HCT116 (cell line): ENCODE data around the gene MYH15. TPM values are rescaled to one million over a fixed set of nuclear protein-coding genes. Genes with fewer than 3 reads are reported as not detected.

Experiments
- ATAC-seq: fragments of 200-7000 bp; cut with Tn5 transposase; 2 replicates; pipeline ENCODE4 v1.9.1; 2020; ENCODE audit warnings: mild to moderate bottlenecking, moderate library complexity
- BruUV-seq: library from RNA; stranded (reverse); fragments of 400-500 nt; replicated peaks from 2 replicates; lab custom pipeline; 2021; lab: Mats Ljungman, UMichigan
- CTCF ChIA-PET: fragments of 300-600 bp; sonication (Branson Sonifier 250); formaldehyde crosslinking; loops from one replicate; lab custom pipeline; 2021; ENCODE audit warnings: antibody characterized with exemption; lab: Charles Lee
- POLR2A ChIA-PET: fragments of 300-600, 350-600 bp; sonication (Branson Sonifier 250); formaldehyde crosslinking; loops from one replicate; lab custom pipeline; 2021; ENCODE audit warnings: antibody characterized with exemption; lab: Charles Lee
- RAD21 ChIA-PET, 2 experiments: fragments of 300-600 bp; sonication (Branson Sonifier 250); formaldehyde crosslinking; loops; one replicate each; lab custom pipeline; 2023; ENCODE audit warnings: low total read pairs in 2 of 2; ENCODE audit not compliant: uncharacterized antibody in 2 of 2, unreplicated experiment in 2 of 2, low non-redundant PET in 1 of 2; lab: Charles Lee
- DNase-seq: peaks from one replicate; pipeline ENCODE4 v3.0.0-alpha.2; 2010; ENCODE audit warnings: low read depth, low spot score
- H2AFZ ChIP-seq: fragments of 200-600 bp; shearing (Covaris generic), sonication (generic); 2 replicates; pipeline ENCODE4 v1.6.1; 2017; ENCODE audit warnings: low read depth, mixed run types, mixed read lengths, antibody characterized with exemption, low read length; ENCODE audit not compliant: poor library complexity, severe bottlenecking
- H3K27ac ChIP-seq: 2 replicates; pipeline ENCODE4 v1.5.1; 2012; ENCODE audit warnings: low read depth, low read length
- H3K27me3 ChIP-seq: fragments of 200-600 bp; sonication (generic); 2 replicates; pipeline ENCODE4 v1.6.1; 2016; ENCODE audit warnings: mixed run types, low read length, mixed read lengths; ENCODE audit not compliant: insufficient read depth
- H3K36me3 ChIP-seq, 2 experiments: fragments of 200-500 bp in 1 of 2; fragments of 200-600 bp in 1 of 2; sonication (Bioruptor generic) in 1 of 2; sonication (generic) in 1 of 2; 2 replicates each; pipeline versions ENCODE4 v1.5.1 to v1.6.1; 2014 to 2016; ENCODE audit warnings: low read length in 2 of 2, inconsistent platforms in 1 of 2, mixed read lengths in 1 of 2, mixed run types in 1 of 2; ENCODE audit not compliant: insufficient read depth in 2 of 2, control insufficient read depth in 1 of 2
- H3K4me1 ChIP-seq, 2 experiments: fragments of 200-600 bp in 1 of 2; sonication (generic) in 1 of 2; 2 replicates each; pipeline versions ENCODE4 v1.5.1 to v1.6.1; 2012 to 2017; ENCODE audit warnings: low read length in 2 of 2, inconsistent platforms in 1 of 2, mild to moderate bottlenecking in 1 of 2, mixed read lengths in 1 of 2, mixed run types in 1 of 2, moderate library complexity in 1 of 2; ENCODE audit not compliant: insufficient read depth in 2 of 2, control insufficient read depth in 1 of 2
- H3K4me2 ChIP-seq: fragments of 200-600 bp; sonication (generic); 2 replicates; pipeline ENCODE4 v1.6.1; 2017; ENCODE audit warnings: mixed run types, low read length, mixed read lengths
- H3K4me3 ChIP-seq, 2 experiments: fragments of 200-600 bp in 1 of 2; sonication (generic) in 1 of 2; replicated peaks in 1 of 2; 2 replicates each; pipeline ENCODE4 v1.5.1; 2011 to 2016; ENCODE audit warnings: low read length in 2 of 2, control low read depth in 1 of 2, low read depth in 1 of 2, mild to moderate bottlenecking in 1 of 2, mixed read lengths in 1 of 2, mixed run types in 1 of 2
- H3K79me2 ChIP-seq: fragments of 200-600 bp; sonication (generic); 2 replicates; pipeline ENCODE4 v1.6.1; 2017; ENCODE audit warnings: mild to moderate bottlenecking, mixed run types, low read length, moderate library complexity, mixed read lengths; ENCODE audit not compliant: insufficient read depth
- H3K9ac ChIP-seq: fragments of 200-600 bp; sonication (generic); 2 replicates; pipeline ENCODE4 v1.6.1; 2016; ENCODE audit warnings: low read length, mixed read lengths
- H3K9me2 ChIP-seq: fragments of 200-600 bp; sonication (generic), shearing (Covaris generic); 2 replicates; pipeline ENCODE4 v1.6.1; 2017; ENCODE audit warnings: mixed run types, mild to moderate bottlenecking, moderate library complexity; ENCODE audit not compliant: insufficient read depth
- H3K9me3 ChIP-seq, 2 experiments: fragments of 200-500 bp in 1 of 2; fragments of 200-600 bp in 1 of 2; sonication (Bioruptor generic) in 1 of 2; sonication (generic) in 1 of 2; 2 replicates each; pipeline ENCODE4 v1.6.1; 2014 to 2017; ENCODE audit warnings: low read length in 2 of 2, mixed read lengths in 2 of 2, inconsistent platforms in 1 of 2, low read depth in 1 of 2, mild to moderate bottlenecking in 1 of 2, mixed run types in 1 of 2, moderate library complexity in 1 of 2; ENCODE audit not compliant: control insufficient read depth in 1 of 2, insufficient read depth in 1 of 2
- H4K20me1 ChIP-seq: fragments of 200-600 bp; sonication (generic), shearing (Covaris generic); 2 replicates; pipeline ENCODE4 v1.6.1; 2017; ENCODE audit warnings: mixed run types, mild to moderate bottlenecking, moderate library complexity; ENCODE audit not compliant: insufficient read depth
- CEBPB ChIP-seq: IDR thresholded peaks from 2 replicates; pipeline ENCODE4 v1.6.1; 2012; ENCODE audit warnings: low read depth
- EGR1 ChIP-seq: IDR thresholded peaks from 2 replicates; pipeline ENCODE4 v1.6.1; 2012; ENCODE audit warnings: low read depth
- EZH2 ChIP-seq: fragments of 200-600 bp; sonication (generic); IDR thresholded peaks from 2 replicates; pipeline ENCODE4 v1.6.1; 2017; ENCODE audit warnings: antibody characterized with exemption, mixed run types
- FOSL1 ChIP-seq: IDR thresholded peaks from 2 replicates; pipeline ENCODE4 v1.6.1; 2012; ENCODE audit warnings: low read depth
- POLR2A ChIP-seq: IDR thresholded peaks from 2 replicates; pipeline ENCODE4 v1.7.0; 2011; ENCODE audit warnings: borderline replicate concordance; ENCODE audit not compliant: insufficient read depth, insufficient read length; ENCODE audit errors: extremely low read depth
- RAD21 ChIP-seq: IDR thresholded peaks from 2 replicates; pipeline ENCODE4 v1.6.1; 2012; ENCODE audit warnings: low read depth, mild to moderate bottlenecking
- SP1 ChIP-seq: IDR thresholded peaks from 2 replicates; pipeline ENCODE4 v1.6.1; 2012; ENCODE audit warnings: low read depth
- SRF ChIP-seq: IDR thresholded peaks from 2 replicates; pipeline ENCODE4 v1.6.1; 2012; ENCODE audit warnings: low read depth
- TCF7L2 ChIP-seq: IDR thresholded peaks from 2 replicates; pipeline ENCODE4 v1.7.0; 2011; ENCODE audit warnings: borderline replicate concordance, inconsistent platforms; ENCODE audit not compliant: insufficient read depth, insufficient read length; ENCODE audit errors: extremely low read depth
- YY1 ChIP-seq: IDR thresholded peaks from 2 replicates; pipeline ENCODE4 v1.6.1; 2011; ENCODE audit warnings: low read length, low read depth, moderate library complexity, mild to moderate bottlenecking; ENCODE audit not compliant: insufficient replicate concordance; ENCODE audit errors: extremely low read depth
- ZFX ChIP-seq: fragments of 450-650 bp; IDR thresholded peaks from 2 replicates; pipeline ENCODE4 v1.6.1; 2017
- intact Hi-C: fragments of 100-400 bp; cut with micrococcal nuclease; formaldehyde crosslinking; loops from 2 replicates; pipeline ENCODE4 v1.10.0; 2022
- total RNA-seq: library from RNA; stranded (reverse); gene quantifications from one replicate; pipeline ENCODE4 v1.2.1, GENCODE V29; 2021; ENCODE audit not compliant: unreplicated experiment
- TF ChIP-seq, protein P1 (sequence below): IDR thresholded peaks from 2 replicates; pipeline ENCODE4 v1.6.1; 2011; ENCODE audit warnings: mild to moderate bottlenecking, low read length, moderate library complexity; ENCODE audit not compliant: insufficient replicate concordance; ENCODE audit errors: extremely low read depth
- TF ChIP-seq, protein P2 (sequence below), 3 experiments: fragments of 200-600 bp in 1 of 3; sonication (generic) in 1 of 3; IDR thresholded peaks in 2 of 3; conservative IDR thresholded peaks in 1 of 3; 2 replicates each; pipeline ENCODE4 v1.5.1; 2012 to 2017; ENCODE audit warnings: low read depth in 2 of 3, low read length in 2 of 3, antibody characterized with exemption in 1 of 3, borderline replicate concordance in 1 of 3, control low read depth in 1 of 3, mild to moderate bottlenecking in 1 of 3, mixed read lengths in 1 of 3, mixed run types in 1 of 3, moderate library complexity in 1 of 3; ENCODE audit not compliant: insufficient read depth in 1 of 3
- TF ChIP-seq, protein P3 (sequence below): IDR thresholded peaks from 2 replicates; pipeline ENCODE4 v1.6.1; 2012

MYH15 gene
- total RNA-seq, 1 experiment from 2014 or later = 11.2 TPM

DNA sequence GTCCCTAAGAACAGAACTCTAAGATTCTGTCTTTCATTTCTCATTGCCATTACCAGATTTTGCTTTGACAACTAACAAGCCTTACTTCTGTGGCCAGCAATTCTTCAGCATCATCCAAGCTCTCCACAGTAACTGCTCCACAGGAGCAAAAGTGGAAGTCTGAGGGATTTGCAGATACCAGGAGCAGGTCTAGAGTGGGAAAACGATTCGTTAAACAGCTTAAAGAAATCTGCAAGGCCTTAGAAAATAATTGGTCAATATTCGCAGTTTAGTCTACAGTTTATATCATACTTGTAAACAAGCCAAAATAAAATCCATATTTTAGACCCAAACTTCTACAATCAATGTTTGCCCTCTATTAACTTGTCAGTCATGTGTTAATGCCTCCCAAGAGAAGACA lies 24.1 kb downstream of the MYH15 start:
- Histone ChIP-seq H3K4me1 (peaks cover 0 to 5% of the 10 kb centered on the region in 2 experiments; a peak in 1 of 4 replicates), H3K79me2 (no peaks in the 10 kb centered on the region), H3K4me3 (no peak overlapping the region), H3K36me3 (no peaks in the 10 kb centered on the region), H4K20me1 (no peaks in the 10 kb centered on the region), H3K9me3 (no peaks in the 10 kb centered on the region), H3K27me3 (no peaks in the 10 kb centered on the region), H3K4me2 (no peak overlapping the region), H3K9ac (no peak overlapping the region), H3K27ac (no peak overlapping the region), H3K9me2 (no peaks in the 10 kb centered on the region), H2AFZ (no peak overlapping the region)
- CTCF ChIA-PET = interaction anchor here (0.9 to 3.1 kb wide), 3 partner anchors 8 to 67 kb away, joined by 3 to 28 read pairs (median 7); no protein-coding TSS in a partner anchor
- BruUV-seq = no TSS peak
- POLR2A ChIA-PET = no interaction called here
- ATAC-seq (no peak), DNase-seq (no peak)
- RAD21 ChIA-PET = no interaction called here
- intact Hi-C loops = loop anchor here (5.0 kb wide), 1 partner anchor 596 kb away; no protein-coding TSS in a partner anchor
- TF ChIP-seq, protein P1, sequence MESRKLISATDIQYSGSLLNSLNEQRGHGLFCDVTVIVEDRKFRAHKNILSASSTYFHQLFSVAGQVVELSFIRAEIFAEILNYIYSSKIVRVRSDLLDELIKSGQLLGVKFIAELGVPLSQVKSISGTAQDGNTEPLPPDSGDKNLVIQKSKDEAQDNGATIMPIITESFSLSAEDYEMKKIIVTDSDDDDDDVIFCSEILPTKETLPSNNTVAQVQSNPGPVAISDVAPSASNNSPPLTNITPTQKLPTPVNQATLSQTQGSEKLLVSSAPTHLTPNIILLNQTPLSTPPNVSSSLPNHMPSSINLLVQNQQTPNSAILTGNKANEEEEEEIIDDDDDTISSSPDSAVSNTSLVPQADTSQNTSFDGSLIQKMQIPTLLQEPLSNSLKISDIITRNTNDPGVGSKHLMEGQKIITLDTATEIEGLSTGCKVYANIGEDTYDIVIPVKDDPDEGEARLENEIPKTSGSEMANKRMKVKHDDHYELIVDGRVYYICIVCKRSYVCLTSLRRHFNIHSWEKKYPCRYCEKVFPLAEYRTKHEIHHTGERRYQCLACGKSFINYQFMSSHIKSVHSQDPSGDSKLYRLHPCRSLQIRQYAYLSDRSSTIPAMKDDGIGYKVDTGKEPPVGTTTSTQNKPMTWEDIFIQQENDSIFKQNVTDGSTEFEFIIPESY = no peak
- TF ChIP-seq SRF = no peak
- no peak for TF ChIP-seq EGR1
- TF ChIP-seq CEBPB = no peak

DNA sequence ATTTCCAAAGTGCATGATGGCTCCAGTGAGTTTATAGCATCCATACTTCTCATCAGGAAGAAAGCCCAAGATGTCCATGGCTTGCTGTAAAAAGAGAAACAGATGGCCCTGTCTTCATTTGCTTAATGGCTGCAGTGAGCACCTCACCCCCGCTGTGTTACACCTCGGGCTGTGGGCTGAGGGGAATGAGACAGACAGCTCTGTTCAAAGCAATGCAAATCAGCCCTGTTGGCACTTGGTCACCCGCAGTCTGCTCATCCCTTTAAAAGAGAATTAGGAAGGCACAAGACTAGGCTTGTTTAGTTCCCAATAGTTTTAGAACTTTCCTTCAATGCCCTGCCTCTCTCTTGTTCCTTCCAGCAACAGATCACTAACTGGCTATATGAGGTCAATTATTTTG lies 25.2 kb downstream of the MYH15 start:
- POLR2A ChIA-PET = no interaction called here
- H3K9me2 ChIP-seq = no peaks in the 10 kb centered on the region
- no peaks in the 10 kb centered on the region for H3K27me3 ChIP-seq
- no peak overlapping the region for H3K4me3 ChIP-seq
- no peak overlapping the region for H3K4me2 ChIP-seq
- H3K4me1 ChIP-seq = peaks cover 0 to 5% of the 10 kb centered on the region in 2 experiments; a peak in 1 of 4 replicates
- no peak overlapping the region for H2AFZ ChIP-seq
- DNase-seq = no peak
- no TSS peak for BruUV-seq
- no peak overlapping the region for H3K9ac ChIP-seq
- H3K36me3 ChIP-seq = no peaks in the 10 kb centered on the region
- RAD21 ChIA-PET = no interaction called here
- no peaks in the 10 kb centered on the region for H3K79me2 ChIP-seq
- CTCF ChIA-PET = interaction anchor here (1.3 kb wide), 1 partner anchor 68 kb away, joined by 7 read pairs; no protein-coding TSS in a partner anchor
- no peak for ATAC-seq
- no peaks in the 10 kb centered on the region for H4K20me1 ChIP-seq
- intact Hi-C loops = loop anchor here (5.0 kb wide), 1 partner anchor 597 kb away; no protein-coding TSS in a partner anchor
- H3K9me3 ChIP-seq = no peaks in the 10 kb centered on the region
- H3K27ac ChIP-seq = no peak overlapping the region
- TF ChIP-seq TCF7L2 = no peak
- TF ChIP-seq, protein P2, sequence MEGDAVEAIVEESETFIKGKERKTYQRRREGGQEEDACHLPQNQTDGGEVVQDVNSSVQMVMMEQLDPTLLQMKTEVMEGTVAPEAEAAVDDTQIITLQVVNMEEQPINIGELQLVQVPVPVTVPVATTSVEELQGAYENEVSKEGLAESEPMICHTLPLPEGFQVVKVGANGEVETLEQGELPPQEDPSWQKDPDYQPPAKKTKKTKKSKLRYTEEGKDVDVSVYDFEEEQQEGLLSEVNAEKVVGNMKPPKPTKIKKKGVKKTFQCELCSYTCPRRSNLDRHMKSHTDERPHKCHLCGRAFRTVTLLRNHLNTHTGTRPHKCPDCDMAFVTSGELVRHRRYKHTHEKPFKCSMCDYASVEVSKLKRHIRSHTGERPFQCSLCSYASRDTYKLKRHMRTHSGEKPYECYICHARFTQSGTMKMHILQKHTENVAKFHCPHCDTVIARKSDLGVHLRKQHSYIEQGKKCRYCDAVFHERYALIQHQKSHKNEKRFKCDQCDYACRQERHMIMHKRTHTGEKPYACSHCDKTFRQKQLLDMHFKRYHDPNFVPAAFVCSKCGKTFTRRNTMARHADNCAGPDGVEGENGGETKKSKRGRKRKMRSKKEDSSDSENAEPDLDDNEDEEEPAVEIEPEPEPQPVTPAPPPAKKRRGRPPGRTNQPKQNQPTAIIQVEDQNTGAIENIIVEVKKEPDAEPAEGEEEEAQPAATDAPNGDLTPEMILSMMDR (IDR thresholded peaks at IDR 0.05 in 2 of 3, conservative IDR thresholded peaks at IDR 0.05 in 1 of 3; ENCODE audit: borderline replicate concordance in 1 of 3, insufficient read depth in 1 of 3, low read depth in 2 of 3, low read length in 2 of 3) = no peak
- no peak for TF ChIP-seq SP1
- TF ChIP-seq, protein P3, sequence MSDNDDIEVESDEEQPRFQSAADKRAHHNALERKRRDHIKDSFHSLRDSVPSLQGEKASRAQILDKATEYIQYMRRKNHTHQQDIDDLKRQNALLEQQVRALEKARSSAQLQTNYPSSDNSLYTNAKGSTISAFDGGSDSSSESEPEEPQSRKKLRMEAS = no peak
- no peak for TF ChIP-seq RAD21
- TF ChIP-seq ZFX = no peak
- no peak for TF ChIP-seq EZH2
- TF ChIP-seq, protein P1 = no peak
- TF ChIP-seq EGR1 = no peak
- no peak for TF ChIP-seq FOSL1
- TF ChIP-seq POLR2A = no peak
- TF ChIP-seq YY1 = no peak
